K562 (cell line): Measurements from ENCODE around the gene WNT6. TPM values are rescaled to one million over a fixed set of nuclear protein-coding genes. Genes with fewer than 3 reads are reported as not detected.

ENCODE experiments used
- ATAC-seq: fragments of 200-7000 bp; cut with Tn5 transposase; 3 replicates; pipeline ENCODE4 v1.9.1; 2020; ENCODE audit warnings: moderate library complexity
- BruUV-seq: library from RNA; stranded (reverse); fragments of 400-500 nt; replicated peaks from 2 replicates; lab custom pipeline; 2021; lab: Mats Ljungman, UMichigan
- CTCF ChIA-PET: fragments of 300-600 bp; formaldehyde crosslinking; extraction: SDS; loops from one replicate; lab custom pipeline; 2021; ENCODE audit warnings: low intra/inter-chr PET ratio; lab: Yijun Ruan, JAX
- POLR2A ChIA-PET: fragments of 300-600, 350-650 bp; sonication (Branson Sonifier 250); formaldehyde crosslinking; extraction: SDS; loops from one replicate; lab custom pipeline; 2021; ENCODE audit warnings: antibody characterized with exemption, inconsistent platforms; lab: Yijun Ruan, JAX
- DNase-seq, 4 experiments: peaks; one replicate each; pipeline versions ENCODE4 v3.0.0 to v3.0.0-alpha.2; 2011 to 2018; ENCODE audit warnings: low spot score in 3 of 4, mixed read lengths in 3 of 4; ENCODE audit errors: extremely low read depth in 1 of 4
- FAIRE-seq: peaks from 2 replicates; lab custom pipeline; 2011; peaks lifted over from hg19 to GRCh38; lab: Jason Lieb, UNC
- H2AFZ ChIP-seq: 2 replicates; pipeline ENCODE4 v1.6.0; 2011; ENCODE audit warnings: low read depth, low read length, control low read depth, inconsistent platforms
- H3K27ac ChIP-seq: fragments of 200-600 bp; 3 replicates; pipeline ENCODE4 v1.8.0; 2011; ENCODE audit warnings: low read depth, mild to moderate bottlenecking, control low read depth, inconsistent platforms, low read length, moderate library complexity, mixed read lengths; ENCODE audit errors: extremely low read depth
- H3K27me3 ChIP-seq, 2 experiments: fragments of 300-600 bp in 1 of 2; 2 replicates in 1 of 2; 3 replicates in 1 of 2; pipeline versions ENCODE4 v1.6.0 to v1.8.0; 2011; ENCODE audit warnings: inconsistent platforms in 2 of 2, low read length in 2 of 2, mild to moderate bottlenecking in 1 of 2, mixed read lengths in 1 of 2, moderate library complexity in 1 of 2; ENCODE audit not compliant: control insufficient read depth in 2 of 2, insufficient read depth in 2 of 2
- H3K36me3 ChIP-seq: fragments of 300-600 bp; 3 replicates; pipeline ENCODE4 v1.8.0; 2011; ENCODE audit warnings: mild to moderate bottlenecking, low read length, inconsistent platforms; ENCODE audit not compliant: control insufficient read depth, insufficient read depth
- H3K4me1 ChIP-seq, 2 experiments: fragments of 200-600 bp in 1 of 2; replicated peaks in 1 of 2; 2 replicates in 1 of 2; 3 replicates in 1 of 2; pipeline versions ENCODE4 v1.5.1 to v1.8.0; 2011; ENCODE audit warnings: inconsistent platforms in 2 of 2, low read length in 2 of 2, mild to moderate bottlenecking in 1 of 2, mixed read lengths in 1 of 2, moderate library complexity in 1 of 2; ENCODE audit not compliant: control insufficient read depth in 2 of 2, insufficient read depth in 2 of 2
- H3K4me2 ChIP-seq: 2 replicates; pipeline ENCODE4 v1.6.1; 2011; ENCODE audit warnings: low read length, control low read depth, inconsistent platforms, mixed read lengths; ENCODE audit not compliant: insufficient read depth
- H3K4me3 ChIP-seq: fragments of 200-600 bp; sonication (generic), shearing (Covaris generic); 2 replicates; pipeline ENCODE4 v1.5.1; 2016; ENCODE audit warnings: control low read depth, inconsistent platforms
- H3K79me2 ChIP-seq: fragments of 200-600 bp; 3 replicates; pipeline ENCODE4 v1.8.0; 2011; ENCODE audit warnings: low read length, inconsistent platforms; ENCODE audit not compliant: control insufficient read depth, insufficient read depth
- H3K9ac ChIP-seq, 2 experiments: 2 replicates each; pipeline versions ENCODE4 v1.6.0 to v1.6.1; 2011; ENCODE audit warnings: low read depth in 2 of 2, low read length in 2 of 2, control low read depth in 1 of 2, inconsistent platforms in 1 of 2, mild to moderate bottlenecking in 1 of 2, mixed read lengths in 1 of 2; ENCODE audit not compliant: insufficient read depth in 1 of 2
- H3K9me1 ChIP-seq: one replicate; pipeline ENCODE4 v1.6.0; 2011; ENCODE audit warnings: inconsistent platforms, mild to moderate bottlenecking, low read length, moderate library complexity; ENCODE audit not compliant: control insufficient read depth, insufficient read depth
- H3K9me3 ChIP-seq: replicated peaks from 2 replicates; pipeline ENCODE4 v1.5.1; 2011; ENCODE audit warnings: low read depth, low read length, inconsistent platforms; ENCODE audit not compliant: control insufficient read depth, insufficient read depth
- H4K20me1 ChIP-seq: replicated peaks from 2 replicates; pipeline ENCODE4 v1.6.1; 2011; ENCODE audit warnings: low read length, inconsistent platforms, mixed read lengths; ENCODE audit not compliant: control insufficient read depth, insufficient read depth
- CAMTA2 ChIP-seq: fragments of 250-450 bp; sonication (Bioruptor Pico); conservative IDR thresholded peaks from 2 replicates; pipeline ENCODE4 v1.5.1; 2022
- PHF8 ChIP-seq: fragments of 200-600 bp; sonication (generic); IDR thresholded peaks from 2 replicates; pipeline ENCODE4 v1.6.1; 2012; ENCODE audit warnings: mixed run types, mild to moderate bottlenecking, inconsistent platforms, low read length, moderate library complexity, borderline replicate concordance
- VEZF1 ChIP-seq: fragments of 200-800 bp; sonication (Bioruptor generic); IDR thresholded peaks from 2 replicates; pipeline ENCODE4 v1.6.1; 2017; ENCODE audit warnings: missing genetic modification characterization, missing compliant biosample characterization
- YY1 ChIP-seq, 3 experiments: IDR thresholded peaks; 2 replicates each; pipeline ENCODE4 v1.6.1; 2011; ENCODE audit warnings: low read length in 2 of 3, mild to moderate bottlenecking in 2 of 3, moderate library complexity in 2 of 3, borderline replicate concordance in 1 of 3, control low read depth in 1 of 3, low read depth in 1 of 3; ENCODE audit not compliant: insufficient read depth in 3 of 3, insufficient replicate concordance in 2 of 3, control insufficient read depth in 1 of 3, insufficient read length in 1 of 3; ENCODE audit errors: extremely low read depth in 1 of 3
- WGBS: fragments of 100-300 bp; shearing (Covaris generic); methylation state at CpG from one replicate; pipeline ENCODE4 v1.1.6; 2016; ENCODE audit warnings: low coverage, mixed read lengths; ENCODE audit not compliant: insufficient coverage; ENCODE audit errors: missing lambda C conversion rate; 5-methylcytosine and 5-hydroxymethylcytosine counted together
- in situ Hi-C: fragments of 300-500 bp; cut with MboI; formaldehyde crosslinking; loops from 4 replicates; pipeline ENCODE4 v1.15.0; 2018; ENCODE audit warnings: inconsistent platforms, mixed read lengths
- intact Hi-C: fragments of 100-400 bp; cut with micrococcal nuclease; formaldehyde crosslinking; loops from 2 replicates; pipeline ENCODE4 v1.14.2; 2022
- polyA plus RNA-seq, 8 experiments: library from polyadenylated mRNA; depleted of rRNA in 4 of 8; stranded (reverse) in 5 of 8; unstranded in 3 of 8; fragments of >200 nt; fragmentation: Nextera tagmentation in 2 of 8; fragmentation: Illumina TruSeq in 1 of 8; extraction: Ambion mirVana in 2 of 8; extraction: Trizol in 1 of 8; gene quantifications; 2 replicates each; pipeline versions ENCODE4 v1.2.1 to v1.2.3, GENCODE V29; 2011 to 2014; ENCODE audit warnings: inconsistent platforms in 1 of 8, missing spikeins in 1 of 8
- total RNA-seq, 7 experiments: library from RNA; depleted of rRNA in 6 of 7; stranded (reverse); fragments of >200 nt in 6 of 7; fragmentation: Illumina TruSeq in 2 of 7; extraction: Trizol in 2 of 7; gene quantifications; 2 replicates each; pipeline versions ENCODE4 v1.2.1 to v1.2.3, GENCODE V29; 2011 to 2021; ENCODE audit warnings: low replicate concordance in 1 of 7

WNT6 gene
- total and polyA plus RNA-seq, 9 of the 15 experiments (the other 6 are each of a cell fraction or from before 2014, with no cell fraction given) = not detected

DNA sequence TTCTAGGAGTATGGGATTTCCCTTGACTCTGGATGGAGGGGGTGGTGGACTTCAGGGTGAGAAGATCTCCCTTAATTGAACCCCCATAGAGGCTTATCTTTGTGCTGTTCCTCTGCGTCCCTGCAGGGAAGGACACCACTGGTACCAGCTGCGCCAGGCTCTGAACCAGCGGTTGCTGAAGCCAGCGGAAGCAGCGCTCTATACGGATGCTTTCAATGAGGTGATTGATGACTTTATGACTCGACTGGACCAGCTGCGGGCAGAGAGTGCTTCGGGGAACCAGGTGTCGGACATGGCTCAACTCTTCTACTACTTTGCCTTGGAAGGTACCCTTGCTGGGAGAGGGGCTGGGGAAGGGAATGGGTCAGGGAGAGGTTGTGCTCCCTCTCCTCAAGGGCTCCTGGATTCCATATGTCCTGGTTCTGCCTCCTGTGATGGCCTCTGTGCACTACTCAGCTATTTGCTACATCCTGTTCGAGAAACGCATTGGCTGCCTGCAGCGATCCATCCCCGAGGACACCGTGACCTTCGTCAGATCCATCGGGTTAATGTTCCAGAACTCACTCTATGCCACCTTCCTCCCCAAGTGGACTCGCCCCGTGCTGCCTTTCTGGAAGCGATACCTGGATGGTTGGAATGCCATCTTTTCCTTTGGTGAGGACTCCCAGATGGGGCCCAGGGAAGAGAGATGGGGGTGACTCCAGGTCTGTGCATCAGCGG lies 47.3 kb upstream of the WNT6 start (continued):
- TF ChIP-seq YY1 (IDR thresholded peaks at IDR 0.05; ENCODE audit: borderline replicate concordance in 1 of 3, control insufficient read depth in 1 of 3, extremely low read depth in 1 of 3, insufficient read depth in 3 of 3, insufficient read length in 1 of 3, insufficient replicate concordance in 2 of 3, low read depth in 1 of 3, low read length in 2 of 3) = no peak
- TF ChIP-seq PHF8 = no peak

- Histone ChIP-seq H3K79me2 (no peaks in the 10 kb centered on the region), H3K4me2 (no peak overlapping the region), H3K9me3 (no peaks in the 10 kb centered on the region), H3K4me1 (no peaks in the 10 kb centered on the region), H3K27ac (no peak overlapping the region), H3K27me3 (peaks cover 14 to 56% of the 10 kb centered on the region in 2 experiments; a peak in 4 of 5 replicates), H3K4me3 (no peak overlapping the region), H3K9ac (no peak overlapping the region), H4K20me1 (no peaks in the 10 kb centered on the region), H2AFZ (no peak overlapping the region), H3K9me1 (no peaks in the 10 kb centered on the region), H3K36me3 (no peaks in the 10 kb centered on the region)
- ATAC-seq = no peak
- in situ Hi-C loops (no loop called here), intact Hi-C loops (no loop called here)
- CTCF ChIA-PET = no interaction called here
- POLR2A ChIA-PET = no interaction called here
- no peak for FAIRE-seq
- no peak for TF ChIP-seq VEZF1 (CRISPR knock-in tag)
- TF ChIP-seq CAMTA2 (CRISPR knock-in tag) = no peak
- BruUV-seq = no TSS peak
- 3% methylated on average over 4 of the region's 5 CpGs for WGBS
- DNase-seq = no peak
Observed at GRCh38 chr2:218812861-218813260, 46.7 kb upstream of the WNT6 start.
